H4 (cell line): ENCODE measurements around the gene EIF3I. TPM values are rescaled to one million over a fixed set of nuclear protein-coding genes. Genes with fewer than 3 reads are reported as not detected.

Experiments
- DNase-seq: peaks from one replicate; pipeline ENCODE4 v3.0.0-alpha.2; 2015; ENCODE audit warnings: low spot score
- total RNA-seq: library from RNA; depleted of rRNA; stranded (reverse); fragments of >200 nt; shearing (Covaris generic); gene quantifications from 2 replicates; pipeline ENCODE4 v1.2.3, GENCODE V29; 2014; rRNA removed

Gene EIF3I
- total RNA-seq, 1 experiment from 2014 or later = 664 TPM

DNA sequence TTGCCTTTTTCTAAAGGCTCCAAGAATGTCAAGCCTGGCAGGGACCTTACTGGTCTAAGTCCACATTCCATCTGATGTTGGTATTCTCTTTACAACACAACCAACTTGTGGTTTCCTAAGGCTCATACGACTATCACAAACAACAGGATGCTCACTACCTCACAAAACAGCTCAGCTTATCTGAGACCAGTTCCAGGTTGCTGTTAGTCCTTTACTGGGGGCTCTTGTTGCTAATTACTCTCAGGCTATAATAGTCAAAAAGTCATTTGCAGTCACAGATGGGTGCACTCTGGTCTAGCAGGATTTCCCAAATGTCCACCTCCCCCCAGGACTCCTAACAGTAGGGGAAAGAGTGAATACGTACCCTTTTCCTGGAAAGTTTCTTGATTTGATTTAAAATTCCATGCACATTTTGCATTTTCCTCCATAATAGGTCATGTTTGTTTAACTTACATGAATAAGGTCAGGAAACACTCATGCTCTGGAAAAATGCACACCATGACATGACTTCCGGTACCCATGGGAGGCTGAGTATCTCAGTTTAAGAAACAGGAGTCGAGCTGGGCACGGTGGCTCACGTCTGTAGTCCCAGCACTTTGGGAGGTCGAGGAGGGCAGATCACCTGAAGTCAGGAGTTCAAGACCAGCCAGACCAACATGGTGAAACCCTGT is 44.8 kb downstream of the EIF3I start:
- no peak for DNase-seq

- no peak for DNase-seq
Measured at GRCh38 chr1:32269744-32270143, 47.5 kb downstream of the EIF3I start.

DNA sequence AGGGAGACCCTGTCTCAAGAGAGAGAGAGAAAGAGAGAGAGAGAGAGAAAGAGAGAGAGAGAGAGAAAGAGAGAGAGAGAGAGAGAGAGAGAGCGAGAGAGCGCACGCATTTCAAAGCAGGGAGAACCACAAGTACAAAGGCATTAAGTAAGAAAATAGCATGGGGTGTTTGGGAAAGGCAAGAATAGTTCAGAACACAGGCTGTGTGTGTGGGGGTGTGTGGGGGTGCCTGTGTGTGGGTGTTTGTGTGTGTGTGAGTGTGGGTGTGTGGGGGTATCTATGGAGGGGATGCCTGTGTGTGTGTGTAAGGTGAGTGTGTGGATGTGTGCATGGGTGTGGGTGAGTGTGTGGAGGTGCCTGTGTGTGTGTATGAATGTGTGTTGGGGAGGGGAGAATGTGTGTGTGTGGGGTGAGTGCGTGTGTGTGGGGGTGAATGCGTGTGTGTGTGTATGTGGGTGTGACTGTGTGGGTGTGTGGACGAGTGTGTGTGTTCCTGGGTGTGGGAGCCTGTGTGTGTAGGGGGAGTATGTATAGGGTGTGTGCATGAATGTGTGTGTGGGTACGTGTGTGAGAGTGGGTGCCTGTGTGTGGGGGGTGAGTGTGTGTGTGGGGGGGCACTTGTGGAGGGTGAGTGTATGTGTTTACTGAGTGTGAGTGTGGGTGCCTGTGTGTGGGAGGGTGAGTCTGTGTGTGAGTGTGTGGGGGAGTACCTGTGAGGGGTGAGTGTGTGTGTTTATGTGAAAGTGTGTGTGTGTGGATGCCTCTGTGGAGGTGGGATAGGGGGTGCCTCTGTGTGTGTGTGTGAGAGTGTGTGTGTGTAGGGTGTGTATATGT is 50.6 kb downstream of the EIF3I start:
- DNase-seq = no peak

- DNase-seq = peak; percentile 74
Measured at GRCh38 chr1:32273391-32274208, 51.4 kb downstream of the EIF3I start.

- no peak for DNase-seq
Measured at GRCh38 chr1:32274646-32275340, 52.6 kb downstream of the EIF3I start.

GRCh38 chr1:32275424-32275823 is 53.2 kb downstream of the EIF3I start:
- DNase-seq = no peak

DNA sequence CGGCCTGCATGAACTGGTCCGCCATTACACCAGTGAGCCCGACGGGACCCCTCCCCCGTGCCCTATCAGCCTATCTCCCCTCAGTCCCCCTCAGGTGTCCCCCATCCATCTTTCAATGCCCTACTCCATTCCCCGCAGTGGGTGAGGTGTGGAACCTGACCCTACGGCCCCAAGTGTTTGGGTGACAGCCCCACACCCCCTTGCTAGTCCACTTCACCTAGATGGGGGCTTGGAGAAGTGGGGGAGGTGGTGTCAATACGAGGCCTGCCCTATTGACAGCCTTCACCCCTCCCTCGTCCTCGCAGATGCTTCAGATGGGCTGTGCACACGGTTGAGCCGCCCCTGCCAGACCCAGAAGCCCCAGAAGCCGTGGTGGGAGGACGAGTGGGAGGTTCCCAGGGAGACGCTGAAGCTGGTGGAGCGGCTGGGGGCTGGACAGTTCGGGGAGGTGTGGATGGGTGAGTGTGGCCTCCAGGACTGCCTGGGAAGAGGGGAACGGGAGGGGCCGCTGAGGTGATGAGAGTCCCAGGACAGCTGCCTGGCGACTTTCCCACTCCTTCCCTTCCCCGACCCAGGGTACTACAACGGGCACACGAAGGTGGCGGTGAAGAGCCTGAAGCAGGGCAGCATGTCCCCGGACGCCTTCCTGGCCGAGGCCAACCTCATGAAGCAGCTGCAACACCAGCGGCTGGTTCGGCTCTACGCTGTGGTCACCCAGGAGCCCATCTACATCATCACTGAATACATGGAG is 54.0 kb downstream of the EIF3I start:
- no peak for DNase-seq

Other genes with a start within 250 kb of the EIF3I start
- 67.7 and 75.3 TPM in 2 replicates for gene KHDRBS1, start 208.5 kb upstream of the EIF3I start, total RNA-seq
- gene TMEM39B, start 149.5 kb upstream of the EIF3I start, total RNA-seq = 8.3 and 10.2 TPM in 2 replicates
- 33.8 and 33.9 TPM in 2 replicates for gene KPNA6, start 114.4 kb upstream of the EIF3I start, total RNA-seq
- 47.5 and 50.4 TPM in 2 replicates for gene TXLNA, start 42.7 kb upstream of the EIF3I start, total RNA-seq
- 25.1 and 36.3 TPM in 2 replicates for gene CCDC28B, start 21.8 kb upstream of the EIF3I start, total RNA-seq
- gene IQCC, start 16.7 kb upstream of the EIF3I start, total RNA-seq = 2.6 and 4.3 TPM in 2 replicates
- gene DCDC2B, start 13.3 kb upstream of the EIF3I start, total RNA-seq = not detected in 2 replicates
- 3.5 and 8.1 TPM in 2 replicates for gene TMEM234, start 54 bp upstream of the EIF3I start, total RNA-seq
- gene FAM167B, start 24.8 kb downstream of the EIF3I start, total RNA-seq = 0.56 TPM in 1 of 2 replicates, not detected in the other
- not detected in 2 replicates for gene LCK, start 28.9 kb downstream of the EIF3I start, total RNA-seq
- gene HDAC1, start 69.7 kb downstream of the EIF3I start, total RNA-seq = 115 and 126 TPM in 2 replicates
- 102 and 133 TPM in 2 replicates for gene MARCKSL1, start 113.8 kb downstream of the EIF3I start, total RNA-seq
- gene FAM229A, start 140.1 kb downstream of the EIF3I start, total RNA-seq = 0.12 and 0.16 TPM in 2 replicates
- gene TSSK3, start 140.1 kb downstream of the EIF3I start, total RNA-seq = 0.08 and 0.90 TPM in 2 replicates
- gene BSDC1, start 172.0 kb downstream of the EIF3I start, total RNA-seq = 47.0 and 47.5 TPM in 2 replicates
- 0.02 TPM in 1 of 2 replicates, not detected in the other for gene ZBTB8B, start 242.7 kb downstream of the EIF3I start, total RNA-seq